ENCODE measurements around the gene SMKR1.
"Not testable (repeated sequence)": the region's sequence is repeated elsewhere in the genome, so short reads cannot be mapped to it uniquely, and the experiment has no call there.

SMKR1 gene

GRCh38 chr7:129501760-129502707 is at the start of gene SMKR1:
Gene SMKR1 (plus strand): TSS chr7:129502531. CDS start chr7:129502825, 294 bp downstream.
- DNase-seq (ENCODE audit: low read depth in 2 of 2), result peak; percentile 74 to 81

GRCh38 chr7:129452589-129453231 is 49.6 kb upstream of the SMKR1 start:
- DNase-seq (ENCODE audit: low read depth in 2 of 2), result no peak

GRCh38 chr7:129453510-129454248 is 48.7 kb upstream of the SMKR1 start:
- no peak for DNase-seq (ENCODE audit: low read depth in 2 of 2)

GRCh38 chr7:129454249-129454551 is 48.1 kb upstream of the SMKR1 start:
- no peak for DNase-seq (ENCODE audit: low read depth in 2 of 2)

GRCh38 chr7:129456421-129456820 is 45.9 kb upstream of the SMKR1 start:
- no peak for DNase-seq (ENCODE audit: low read depth in 2 of 2)

- DNase-seq (ENCODE audit: low read depth in 2 of 2), result no peak
Measured at GRCh38 chr7:129457101-129457500, 45.2 kb upstream of the SMKR1 start.

GRCh38 chr7:129458171-129458570 is 44.2 kb upstream of the SMKR1 start:
- DNase-seq (ENCODE audit: low read depth in 2 of 2), result no peak

- DNase-seq (ENCODE audit: low read depth in 2 of 2), result no peak
Measured at GRCh38 chr7:129461809-129462208, 40.5 kb upstream of the SMKR1 start.

- no peak for DNase-seq (ENCODE audit: low read depth in 2 of 2)
Measured at GRCh38 chr7:129462420-129462819, 39.9 kb upstream of the SMKR1 start.

GRCh38 chr7:129464194-129464593 is 38.1 kb upstream of the SMKR1 start:
- DNase-seq (ENCODE audit: low read depth in 2 of 2), result no peak

GRCh38 chr7:129465080-129465479 is 37.3 kb upstream of the SMKR1 start:
- DNase-seq (ENCODE audit: low read depth in 2 of 2), result no peak

GRCh38 chr7:129466796-129467195 is 35.5 kb upstream of the SMKR1 start:
- no peak for DNase-seq (ENCODE audit: low read depth in 2 of 2)

- DNase-seq (ENCODE audit: low read depth in 2 of 2), result no peak
Measured at GRCh38 chr7:129468087-129468486, 34.2 kb upstream of the SMKR1 start.

GRCh38 chr7:129468547-129468946 is 33.8 kb upstream of the SMKR1 start:
- no peak for DNase-seq (ENCODE audit: low read depth in 2 of 2)

- no peak for DNase-seq (ENCODE audit: low read depth in 2 of 2)
Measured at GRCh38 chr7:129469930-129470329, 32.4 kb upstream of the SMKR1 start.

GRCh38 chr7:129470411-129470810 is 31.9 kb upstream of the SMKR1 start:
- DNase-seq (ENCODE audit: low read depth in 2 of 2), result no peak

- DNase-seq (ENCODE audit: low read depth in 2 of 2), result no peak
Measured at GRCh38 chr7:129471402-129471827, 30.9 kb upstream of the SMKR1 start.

- DNase-seq (ENCODE audit: low read depth in 2 of 2), result not testable (repeated sequence)
Measured at GRCh38 chr7:129475931-129476330, 26.4 kb upstream of the SMKR1 start.

- DNase-seq (ENCODE audit: low read depth in 2 of 2), result not testable (repeated sequence)
Measured at GRCh38 chr7:129476398-129476797, 25.9 kb upstream of the SMKR1 start.

- no peak for DNase-seq (ENCODE audit: low read depth in 2 of 2)
Measured at GRCh38 chr7:129479831-129480230, 22.5 kb upstream of the SMKR1 start.

GRCh38 chr7:129480674-129481363 is 21.5 kb upstream of the SMKR1 start:
- no peak for DNase-seq (ENCODE audit: low read depth in 2 of 2)

- not testable (repeated sequence) for DNase-seq (ENCODE audit: low read depth in 2 of 2)
Measured at GRCh38 chr7:129481376-129481775, 21.0 kb upstream of the SMKR1 start.
